ENCODE results near the gene CLDN14.

CLDN14 gene

GRCh38 chr21:36479415-36480402 is at the start of gene CLDN14:
CLDN14 (minus strand) TSS chr21:36480122; CDS start chr21:36461695, 18,427 bp downstream.
- no peak for DNase-seq (ENCODE audit: low spot score)

GRCh38 chr21:36528716-36529115 is 48.8 kb upstream of the CLDN14 start:
- no peak for DNase-seq (ENCODE audit: low spot score)

- no peak for DNase-seq (ENCODE audit: low spot score)
Observed at GRCh38 chr21:36527317-36527716, 47.4 kb upstream of the CLDN14 start.

- DNase-seq (ENCODE audit: low spot score), result no peak
Observed at GRCh38 chr21:36526104-36526503, 46.2 kb upstream of the CLDN14 start.

GRCh38 chr21:36524477-36524876 is 44.6 kb upstream of the CLDN14 start:
- DNase-seq (ENCODE audit: low spot score), result no peak

GRCh38 chr21:36522219-36522808 is 42.4 kb upstream of the CLDN14 start:
- no peak for DNase-seq (ENCODE audit: low spot score)

GRCh38 chr21:36518883-36519492 is 39.1 kb upstream of the CLDN14 start:
- DNase-seq (ENCODE audit: low spot score), result no peak

GRCh38 chr21:36517366-36518075 is 37.6 kb upstream of the CLDN14 start:
- DNase-seq (ENCODE audit: low spot score), result no peak

- DNase-seq (ENCODE audit: low spot score), result no peak
Observed at GRCh38 chr21:36516281-36516680, 36.4 kb upstream of the CLDN14 start.

- DNase-seq (ENCODE audit: low spot score), result no peak
Observed at GRCh38 chr21:36513430-36513829, 33.5 kb upstream of the CLDN14 start.

- DNase-seq (ENCODE audit: low spot score), result no peak
Observed at GRCh38 chr21:36512971-36513370, 33.0 kb upstream of the CLDN14 start.

- no peak for DNase-seq (ENCODE audit: low spot score)
Observed at GRCh38 chr21:36511484-36512220, 31.7 kb upstream of the CLDN14 start.

GRCh38 chr21:36510911-36511310 is 31.0 kb upstream of the CLDN14 start:
- DNase-seq (ENCODE audit: low spot score), result no peak

- DNase-seq (ENCODE audit: low spot score), result no peak
Observed at GRCh38 chr21:36509973-36510664, 30.2 kb upstream of the CLDN14 start.

GRCh38 chr21:36508948-36509347 is 29.0 kb upstream of the CLDN14 start:
- DNase-seq (ENCODE audit: low spot score), result no peak

- no peak for DNase-seq (ENCODE audit: low spot score)
Observed at GRCh38 chr21:36507397-36508018, 27.6 kb upstream of the CLDN14 start.

- DNase-seq (ENCODE audit: low spot score), result no peak
Observed at GRCh38 chr21:36506482-36506881, 26.6 kb upstream of the CLDN14 start.

GRCh38 chr21:36504067-36505058 is 24.4 kb upstream of the CLDN14 start:
- peak; percentile 37 for DNase-seq (ENCODE audit: low spot score)

- DNase-seq (ENCODE audit: low spot score), result no peak
Observed at GRCh38 chr21:36502365-36502764, 22.4 kb upstream of the CLDN14 start.
